Thymus (tissue), 11 donors: ENCODE measurements around the gene CEP72. TPM values are rescaled to one million over a fixed set of nuclear protein-coding genes. Genes with fewer than 3 reads are reported as not detected.

ENCODE experiments used
- DNase-seq, 9 donors: peaks; one replicate each; pipeline ENCODE4 v3.0.0-alpha.2; 2013; ENCODE audit warnings: low spot score in 9 of 9, low read depth in 6 of 9, missing footprints in 1 of 9
- H3K27ac ChIP-seq, 2 donors: one replicate each; pipeline ENCODE4 v1.5.1; 2013; ENCODE audit warnings: control low read depth in 1 of 2, low read depth in 1 of 2, low read length in 1 of 2, mild to moderate bottlenecking in 1 of 2, moderate library complexity in 1 of 2
- H3K27me3 ChIP-seq, 2 donors: one replicate each; pipeline ENCODE4 v1.5.1; 2013; ENCODE audit warnings: low read length in 1 of 2; ENCODE audit not compliant: control insufficient read depth in 2 of 2, insufficient read depth in 1 of 2
- H3K36me3 ChIP-seq, 2 donors: one replicate each; pipeline ENCODE4 v1.5.1; 2013; ENCODE audit warnings: low read length in 1 of 2, mild to moderate bottlenecking in 1 of 2, moderate library complexity in 1 of 2; ENCODE audit not compliant: control insufficient read depth in 2 of 2, insufficient read depth in 2 of 2
- H3K4me1 ChIP-seq, 2 donors: one replicate each; pipeline ENCODE4 v1.5.1; 2013; ENCODE audit warnings: low read length in 2 of 2; ENCODE audit not compliant: control insufficient read depth in 2 of 2, insufficient read depth in 2 of 2
- H3K4me3 ChIP-seq, 2 donors: one replicate each; pipeline ENCODE4 v1.5.1; 2013; ENCODE audit warnings: low read length in 2 of 2, control low read depth in 1 of 2, mild to moderate bottlenecking in 1 of 2
- H3K9me3 ChIP-seq, 2 donors: one replicate each; pipeline ENCODE4 v1.5.1; 2013; ENCODE audit warnings: low read length in 1 of 2, mild to moderate bottlenecking in 1 of 2; ENCODE audit not compliant: control insufficient read depth in 2 of 2, insufficient read depth in 1 of 2
- WGBS: extraction: QIAGEN DNeasy Blood & Tissue Kit; methylation state at CpG from one replicate; pipeline ENCODE4 v1.1.7; 2013; 5-methylcytosine and 5-hydroxymethylcytosine counted together
- polyA plus RNA-seq: library from polyadenylated mRNA; stranded (reverse); fragments of 200-250 nt; gene quantifications from one replicate; pipeline ENCODE4 v1.2.3, GENCODE V29; 2013
- total RNA-seq: library from RNA; stranded (reverse); fragments of 120-200 nt; gene quantifications from one replicate; pipeline ENCODE4 v1.2.4, GENCODE V29; 2013
- donor health status: healthy.

CEP72 gene
- total and polyA plus RNA-seq, 2 donors, result 5.0 to 6.0 TPM

GRCh38 chr5:642481-642880 is 30.3 kb downstream of the CEP72 start:
- 98% methylated on average over 14 of the region's 14 CpGs for WGBS
- H3K4me1 ChIP-seq, result no peaks in the 10 kb centered on the region
- no peak for DNase-seq
- H3K9me3 ChIP-seq, result peaks cover 0 to 4% of the 10 kb centered on the region in 2 donors
- H3K27me3 ChIP-seq, result no peaks in the 10 kb centered on the region
- H3K4me3 ChIP-seq, result no peak overlapping the region
- no peak overlapping the region for H3K27ac ChIP-seq
- peaks cover 42 to 79% of the 10 kb centered on the region in 2 donors for H3K36me3 ChIP-seq

DNA sequence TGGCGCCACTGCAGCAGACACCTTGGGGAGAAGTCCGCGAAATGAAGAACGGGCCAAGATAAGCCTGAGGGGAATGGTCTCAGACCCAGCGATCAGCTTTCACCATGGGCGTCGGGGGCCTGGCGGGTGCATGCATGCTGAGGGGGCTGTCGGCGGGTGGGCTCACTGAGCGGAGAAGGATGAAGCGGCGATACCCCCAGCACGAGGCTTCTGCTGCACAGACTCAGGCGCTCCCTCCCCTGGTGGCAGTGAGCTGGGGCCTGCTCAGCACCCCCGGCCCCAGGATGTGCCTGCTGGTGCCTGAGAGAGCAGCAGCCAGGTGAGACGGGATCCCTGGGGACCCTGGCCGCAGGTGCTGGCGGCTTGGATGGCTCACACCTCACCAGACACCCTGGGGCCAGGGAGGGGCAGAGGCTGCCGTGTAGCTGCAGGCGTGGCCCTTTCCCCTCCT is 31.2 kb downstream of the CEP72 start:
- Histone ChIP-seq H3K27ac (no peak overlapping the region), H3K27me3 (no peaks in the 10 kb centered on the region), H3K4me3 (no peak overlapping the region), H3K9me3 (peaks cover 2 to 4% of the 10 kb centered on the region in 2 donors), H3K4me1 (no peaks in the 10 kb centered on the region), H3K36me3 (peaks cover 46 to 77% of the 10 kb centered on the region in 2 donors)
- DNase-seq, result no peak
- WGBS, result 95% methylated on average over 21 of the region's 21 CpGs

GRCh38 chr5:643811-644271 is 31.7 kb downstream of the CEP72 start:
- Histone ChIP-seq H3K4me1 (no peaks in the 10 kb centered on the region), H3K9me3 (peaks cover 2 to 4% of the 10 kb centered on the region in 2 donors), H3K36me3 (peaks cover 46 to 72% of the 10 kb centered on the region in 2 donors), H3K27me3 (no peaks in the 10 kb centered on the region), H3K27ac (no peak overlapping the region), H3K4me3 (no peak overlapping the region)
- DNase-seq, result peak in 2 of 9 donors; percentile 2 to 18
- WGBS, result 94% methylated on average over 11 of the region's 11 CpGs

DNA sequence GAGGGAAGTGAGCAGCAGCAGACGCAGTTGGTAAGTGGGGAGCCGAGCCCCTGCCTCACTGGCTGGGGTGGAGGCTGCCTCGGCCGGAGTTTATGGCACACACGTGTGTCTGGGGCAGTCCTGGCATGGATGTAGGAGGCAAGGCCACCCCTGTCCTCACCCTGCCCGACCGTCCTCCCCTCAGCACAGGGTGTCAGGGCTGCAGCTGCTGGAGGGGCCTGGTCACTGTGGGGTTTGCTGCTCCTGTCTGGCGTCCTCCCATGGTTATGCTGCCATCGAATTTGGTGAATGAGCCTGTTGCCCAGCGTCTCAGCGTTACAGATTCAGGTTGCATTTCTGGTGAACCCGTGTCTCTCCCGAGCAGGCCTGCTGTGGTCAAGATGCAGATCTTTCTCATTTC is 32.4 kb downstream of the CEP72 start:
- Histone ChIP-seq H3K36me3 (peaks cover 40 to 66% of the 10 kb centered on the region in 2 donors), H3K9me3 (peaks cover 2 to 7% of the 10 kb centered on the region in 2 donors), H3K27ac (no peak overlapping the region), H3K4me3 (no peak overlapping the region), H3K27me3 (no peaks in the 10 kb centered on the region), H3K4me1 (no peaks in the 10 kb centered on the region)
- no peak for DNase-seq
- whole genome bisulfite sequencing, result 95% methylated on average over 13 of the region's 13 CpGs

DNA sequence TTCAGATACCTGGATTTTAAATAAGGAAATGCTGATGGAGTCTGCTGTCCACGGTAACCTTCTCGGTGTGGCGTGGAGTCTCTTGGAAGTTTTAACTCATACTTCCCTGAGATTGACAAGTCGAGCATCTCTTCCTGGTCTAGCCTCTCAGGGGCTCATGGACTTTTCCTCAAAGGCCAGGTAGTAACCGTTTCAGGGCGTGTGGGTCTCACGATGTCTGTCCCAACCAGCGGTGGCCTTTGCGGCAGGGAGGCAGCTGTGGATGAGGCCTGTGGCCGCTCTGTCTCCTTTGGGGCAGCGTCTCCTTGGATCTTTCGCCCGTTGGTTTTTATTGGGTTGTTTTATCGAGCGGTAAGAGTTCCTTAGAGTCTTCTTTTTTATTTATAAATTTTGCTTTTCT is 32.8 kb downstream of the CEP72 start:
- peaks cover 35 to 61% of the 10 kb centered on the region in 2 donors for H3K36me3 ChIP-seq
- 97% methylated on average over 15 of the region's 15 CpGs for WGBS

GRCh38 chr5:645421-645820 is 33.3 kb downstream of the CEP72 start:
- Histone ChIP-seq H3K27me3 (no peaks in the 10 kb centered on the region), H3K4me1 (no peaks in the 10 kb centered on the region), H3K4me3 (no peak overlapping the region), H3K27ac (no peak overlapping the region), H3K9me3 (peaks cover 2 to 11% of the 10 kb centered on the region in 2 donors), H3K36me3 (peaks cover 32 to 56% of the 10 kb centered on the region in 2 donors)
- DNase-seq, result no peak
- 97% methylated on average over 13 of the region's 13 CpGs for WGBS

More for the DNA sequence above, 32.8 kb downstream of the CEP72 start:
- Histone ChIP-seq H3K27ac (no peak overlapping the region), H3K4me1 (no peaks in the 10 kb centered on the region), H3K27me3 (no peaks in the 10 kb centered on the region), H3K9me3 (peaks cover 2 to 11% of the 10 kb centered on the region in 2 donors), H3K4me3 (no peak overlapping the region)
- no peak for DNase-seq

DNA sequence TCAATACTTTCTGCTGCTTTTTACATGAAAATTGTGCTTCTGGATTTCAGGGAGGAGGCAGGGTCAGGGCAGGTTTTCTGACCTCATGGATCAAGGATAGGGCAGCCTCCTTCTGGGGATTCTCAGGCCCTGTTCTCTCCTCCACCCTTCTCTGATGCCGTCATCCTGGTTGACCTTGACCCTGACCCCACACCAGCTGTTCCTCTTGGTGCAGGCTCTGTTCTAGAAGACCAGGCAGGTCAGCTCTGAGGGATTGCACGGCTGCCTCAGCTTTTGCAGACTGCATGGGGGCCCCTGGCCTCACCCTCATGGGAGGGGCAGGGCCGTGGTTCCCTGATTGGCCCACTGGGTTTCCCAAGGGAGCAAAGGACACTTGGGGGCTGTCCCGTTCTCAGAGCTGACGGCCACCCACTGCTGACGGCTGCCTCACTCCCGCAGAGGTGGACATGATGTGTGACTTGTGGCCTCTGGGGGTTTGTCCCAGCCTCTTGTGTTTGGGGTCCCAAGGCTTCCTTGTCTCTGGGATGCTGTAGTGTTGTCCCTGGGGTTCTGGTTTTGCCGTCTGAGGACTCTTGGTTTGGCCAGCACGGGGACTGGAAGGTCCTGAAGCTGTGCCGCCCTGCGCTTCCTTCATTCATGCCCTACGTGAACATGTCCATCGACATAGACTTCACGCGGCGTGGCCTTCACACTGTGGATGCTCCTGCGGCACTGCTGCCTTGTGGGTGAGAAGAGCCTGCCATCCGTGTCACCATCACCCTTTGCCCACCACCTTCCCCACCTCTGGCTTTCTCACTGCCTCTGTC is 34.5 kb downstream of the CEP72 start:
- Histone ChIP-seq H3K27ac (no peak overlapping the region), H3K9me3 (peaks cover 2 to 11% of the 10 kb centered on the region in 2 donors), H3K36me3 (peaks cover 22 to 45% of the 10 kb centered on the region in 2 donors), H3K4me3 (no peak overlapping the region), H3K4me1 (no peaks in the 10 kb centered on the region), H3K27me3 (no peaks in the 10 kb centered on the region)
- WGBS, result 98% methylated on average over 18 of the region's 18 CpGs
- no peak for DNase-seq

GRCh38 chr5:647311-647710 is 35.2 kb downstream of the CEP72 start:
- Histone ChIP-seq H3K4me3 (no peak overlapping the region), H3K27ac (no peak overlapping the region), H3K4me1 (no peaks in the 10 kb centered on the region), H3K36me3 (peaks cover 22 to 48% of the 10 kb centered on the region in 2 donors), H3K27me3 (no peaks in the 10 kb centered on the region), H3K9me3 (peaks cover 2 to 11% of the 10 kb centered on the region in 2 donors)
- DNase-seq, result no peak
- WGBS, result 97% methylated on average over 4 of the region's 4 CpGs

GRCh38 chr5:647727-648126 is 35.6 kb downstream of the CEP72 start:
- 98% methylated on average over 9 of the region's 9 CpGs for WGBS
- Histone ChIP-seq H3K27ac (no peak overlapping the region), H3K36me3 (peaks cover 24 to 48% of the 10 kb centered on the region in 2 donors), H3K27me3 (no peaks in the 10 kb centered on the region), H3K4me3 (no peak overlapping the region), H3K4me1 (no peaks in the 10 kb centered on the region), H3K9me3 (peaks cover 2 to 11% of the 10 kb centered on the region in 2 donors)
- DNase-seq, result no peak
